ENCODE data around the gene GRM4.
"Not testable (repeated sequence)": the region's sequence is repeated elsewhere in the genome, so short reads cannot be mapped to it uniquely, and the experiment has no call there.

Gene GRM4

DNA sequence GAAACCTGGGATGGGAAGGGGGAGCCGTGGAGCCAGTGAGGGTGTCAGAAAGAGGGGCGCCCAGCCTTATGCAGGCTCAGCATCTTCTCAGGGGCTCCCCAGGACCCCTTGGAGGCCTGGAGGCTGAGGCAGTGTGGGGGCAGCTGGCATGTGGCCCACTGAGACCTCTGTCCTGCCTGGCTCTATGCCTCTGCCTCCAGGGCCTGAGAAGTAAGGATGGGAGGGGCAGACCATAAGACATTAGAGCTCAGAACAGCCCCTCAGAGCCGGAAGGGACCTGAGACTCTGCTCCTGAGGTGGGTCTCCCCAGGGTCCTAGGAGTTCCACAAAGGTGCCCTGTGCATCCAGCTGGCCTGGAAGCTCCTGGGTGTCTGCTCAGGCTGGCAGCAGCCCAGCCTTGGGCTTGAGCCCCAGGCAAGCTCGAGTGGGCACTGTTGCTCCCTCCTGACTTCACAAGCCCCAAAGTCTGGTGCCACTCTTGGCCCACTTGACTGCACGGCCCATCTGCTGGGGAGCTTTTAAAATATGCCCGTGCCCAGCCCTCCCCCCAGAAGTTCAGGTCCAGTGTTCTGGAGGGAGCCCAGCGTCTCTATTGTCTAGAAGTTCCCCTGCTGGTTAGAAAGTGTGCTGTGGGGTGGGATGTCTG lies 126.8 kb downstream of the GRM4 start:
- DNase-seq: no peak

- no peak for DNase-seq
Observed at GRCh38 chr6:34018026-34018425, 127.9 kb downstream of the GRM4 start.

GRCh38 chr6:34017106-34017805 lies 128.6 kb downstream of the GRM4 start:
- DNase-seq: no peak

DNA sequence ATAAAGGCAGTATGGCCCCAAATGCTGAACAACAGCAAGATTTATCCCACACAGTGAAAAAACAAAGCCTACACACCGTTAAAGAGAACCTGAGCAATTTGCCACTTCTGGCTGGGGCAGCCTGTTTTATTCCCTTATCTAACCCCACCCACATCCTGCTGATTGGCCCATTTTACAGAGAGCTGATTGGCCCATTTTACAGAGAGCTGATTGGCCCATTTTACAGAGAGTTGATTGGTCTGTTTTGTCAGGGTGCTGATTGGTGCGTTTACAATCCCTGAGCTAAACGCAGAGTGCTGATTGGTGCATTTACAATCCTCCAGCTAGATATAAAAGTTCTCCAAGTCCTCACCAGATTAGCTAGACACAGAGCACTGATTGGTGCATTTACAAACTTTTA lies 129.3 kb downstream of the GRM4 start:
- DNase-seq: not testable (repeated sequence)

DNA sequence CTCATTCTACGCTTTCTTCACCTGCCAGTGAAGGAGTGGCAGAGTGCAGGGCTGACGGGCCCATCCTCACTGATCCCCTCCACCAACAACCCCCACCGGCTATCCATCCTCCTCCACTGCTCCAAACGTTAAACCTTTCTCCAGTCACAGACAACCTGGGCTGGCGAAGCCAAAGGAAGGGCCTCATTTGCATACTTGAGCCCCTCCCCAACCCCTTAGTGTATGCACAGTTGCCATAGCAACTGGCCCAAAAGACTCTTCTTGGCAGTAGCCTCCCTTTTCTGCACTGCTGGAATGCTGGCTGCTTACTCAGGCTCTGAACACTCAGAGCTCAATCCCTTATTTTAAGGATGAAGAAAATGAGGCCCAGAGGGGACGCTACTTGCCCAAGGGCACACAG lies 130.3 kb downstream of the GRM4 start:
- DNase-seq: no peak

DNA sequence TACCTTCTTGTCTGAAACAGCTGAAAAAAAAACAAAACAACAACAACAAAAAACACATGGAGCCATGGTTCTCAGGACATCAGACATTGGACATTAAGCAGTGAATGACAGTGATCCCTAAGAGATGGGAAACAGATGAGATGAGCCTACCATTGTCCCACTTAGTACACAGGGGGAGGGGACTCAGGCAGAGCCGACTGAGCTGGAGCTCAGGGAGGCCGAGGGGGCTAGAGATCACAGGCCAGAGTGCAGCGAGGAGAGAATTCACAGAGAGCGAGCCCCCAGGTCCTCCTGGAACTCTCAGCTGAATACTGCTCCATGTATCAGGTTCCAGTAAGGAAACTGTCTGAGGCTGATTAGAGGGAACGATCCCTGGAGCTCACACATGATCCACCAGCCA lies 134.6 kb downstream of the GRM4 start:
- DNase-seq: no peak

GRCh38 chr6:34005901-34006531 lies 139.9 kb downstream of the GRM4 start:
- no peak for DNase-seq

GRCh38 chr6:34004706-34005105 lies 141.2 kb downstream of the GRM4 start:
- DNase-seq: no peak

- DNase-seq: no peak
Observed at GRCh38 chr6:34003962-34004361, 141.9 kb downstream of the GRM4 start.

GRCh38 chr6:34001706-34002621 lies 143.9 kb downstream of the GRM4 start:
- DNase-seq: no peak

DNA sequence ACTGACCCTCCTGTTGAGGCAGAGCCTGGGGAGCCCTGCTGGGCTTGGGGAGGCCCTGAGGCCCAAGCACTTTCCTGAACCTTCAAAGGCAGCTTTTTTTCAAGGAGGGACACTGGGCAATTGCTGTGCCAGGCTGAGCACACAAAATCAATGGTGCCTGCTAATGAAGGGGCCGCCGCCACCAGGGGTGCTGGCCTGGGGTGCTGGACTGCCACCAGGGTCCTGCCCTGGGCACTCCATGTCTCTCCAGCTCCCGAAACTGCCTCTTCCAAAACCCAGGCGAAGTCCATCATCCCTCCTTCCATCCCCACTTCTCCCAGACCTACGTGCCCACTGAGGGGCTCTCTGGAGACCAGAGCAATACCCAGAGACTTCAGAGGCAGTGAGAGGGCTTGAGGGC lies 145.6 kb downstream of the GRM4 start:
- DNase-seq: no peak

GRCh38 chr6:33999567-33999966 lies 146.3 kb downstream of the GRM4 start:
- no peak for DNase-seq

DNA sequence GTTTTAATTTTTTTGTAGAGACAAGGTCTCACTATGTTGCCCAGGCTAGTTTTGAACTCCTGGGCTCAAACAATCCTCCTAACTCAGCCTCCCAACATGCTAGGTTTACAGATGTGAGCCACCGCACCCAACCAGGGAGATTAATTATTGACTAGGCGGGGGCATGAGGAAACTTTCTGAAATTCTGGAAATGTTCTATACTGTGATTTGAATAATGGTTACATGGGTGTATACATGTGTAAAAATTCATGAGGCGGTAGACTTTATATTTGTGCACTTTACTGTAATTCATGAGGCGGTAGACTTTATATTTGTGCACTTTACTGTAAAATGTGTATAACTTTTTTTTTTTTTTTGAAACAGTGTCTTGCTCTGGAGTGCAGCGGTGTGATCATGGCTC lies 147.2 kb downstream of the GRM4 start:
- DNase-seq: no peak

DNA sequence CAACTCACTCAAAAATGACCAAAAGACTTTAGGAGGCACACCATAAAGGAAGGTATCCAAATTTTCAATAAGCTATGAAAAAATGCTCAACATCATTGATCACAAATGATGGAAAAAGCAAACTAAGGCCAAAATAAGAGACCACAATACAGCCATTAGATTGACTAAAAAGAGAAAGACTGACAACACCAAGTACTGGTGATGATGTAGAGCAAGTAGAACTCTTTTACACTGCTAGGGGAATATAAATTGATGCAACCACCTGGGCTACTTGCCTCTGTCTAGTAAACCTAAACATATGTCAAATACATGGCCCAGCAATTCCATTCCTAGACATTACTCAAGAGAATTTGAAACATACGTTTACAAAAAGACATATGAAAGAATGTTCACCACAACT lies 148.6 kb downstream of the GRM4 start:
- no peak for DNase-seq

DNA sequence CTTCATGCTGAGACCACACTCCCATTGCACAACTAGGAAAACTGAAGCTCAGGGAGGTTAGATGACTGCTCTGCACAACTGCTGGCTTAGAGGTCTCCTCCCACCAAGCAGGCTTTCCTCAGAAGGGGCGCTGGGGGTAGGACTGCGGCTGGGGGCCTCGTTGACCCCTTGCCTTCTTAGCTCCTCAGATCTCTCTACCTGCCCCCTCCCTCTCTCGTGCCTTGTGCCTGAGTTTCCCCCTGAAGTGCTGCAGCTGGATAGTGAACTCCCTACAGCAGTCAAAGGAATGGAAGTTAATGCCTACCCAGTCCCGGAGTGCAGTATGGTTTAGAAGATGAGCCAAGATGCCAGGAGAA lies 149.8 kb downstream of the GRM4 start:
- no peak for DNase-seq

DNA sequence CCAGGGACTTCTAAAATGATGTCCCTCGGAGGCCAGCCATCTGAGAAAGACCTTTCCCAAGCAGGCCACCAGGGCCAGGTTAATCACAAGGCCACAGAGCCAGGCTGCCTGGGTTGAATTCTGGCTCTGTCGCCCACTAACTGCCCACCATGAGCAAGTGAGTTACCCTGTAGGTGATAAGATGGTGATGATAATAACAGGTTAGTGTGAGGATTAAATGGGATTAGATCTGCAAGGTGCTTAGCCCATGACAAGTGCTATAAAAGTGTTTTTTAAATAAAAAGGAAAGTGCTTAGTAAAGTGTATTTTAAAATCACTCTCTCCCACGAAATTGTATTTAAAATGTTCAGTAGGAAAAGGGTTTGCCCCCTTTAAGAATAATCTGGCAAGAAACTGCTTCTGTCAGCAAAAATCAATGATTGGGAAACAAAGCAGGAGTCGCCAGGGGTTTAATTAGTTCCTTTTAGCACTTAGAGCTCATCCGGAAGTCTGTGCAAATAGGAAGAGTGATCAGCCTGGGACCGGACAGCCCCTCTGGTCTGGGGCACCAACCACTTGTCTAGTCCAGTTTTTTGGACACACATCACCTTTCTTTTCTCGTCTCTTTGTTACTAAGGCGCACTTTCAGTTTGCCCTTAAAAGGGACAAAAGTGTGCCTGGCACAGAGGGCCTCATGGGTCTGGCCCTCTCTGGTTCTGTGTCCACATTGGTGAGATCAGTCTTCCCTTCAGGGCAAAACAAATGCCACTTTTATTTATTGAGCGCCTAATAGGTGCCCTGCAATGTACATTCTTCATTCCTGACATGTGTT lies 150.4 kb downstream of the GRM4 start:
- no peak for DNase-seq

DNA sequence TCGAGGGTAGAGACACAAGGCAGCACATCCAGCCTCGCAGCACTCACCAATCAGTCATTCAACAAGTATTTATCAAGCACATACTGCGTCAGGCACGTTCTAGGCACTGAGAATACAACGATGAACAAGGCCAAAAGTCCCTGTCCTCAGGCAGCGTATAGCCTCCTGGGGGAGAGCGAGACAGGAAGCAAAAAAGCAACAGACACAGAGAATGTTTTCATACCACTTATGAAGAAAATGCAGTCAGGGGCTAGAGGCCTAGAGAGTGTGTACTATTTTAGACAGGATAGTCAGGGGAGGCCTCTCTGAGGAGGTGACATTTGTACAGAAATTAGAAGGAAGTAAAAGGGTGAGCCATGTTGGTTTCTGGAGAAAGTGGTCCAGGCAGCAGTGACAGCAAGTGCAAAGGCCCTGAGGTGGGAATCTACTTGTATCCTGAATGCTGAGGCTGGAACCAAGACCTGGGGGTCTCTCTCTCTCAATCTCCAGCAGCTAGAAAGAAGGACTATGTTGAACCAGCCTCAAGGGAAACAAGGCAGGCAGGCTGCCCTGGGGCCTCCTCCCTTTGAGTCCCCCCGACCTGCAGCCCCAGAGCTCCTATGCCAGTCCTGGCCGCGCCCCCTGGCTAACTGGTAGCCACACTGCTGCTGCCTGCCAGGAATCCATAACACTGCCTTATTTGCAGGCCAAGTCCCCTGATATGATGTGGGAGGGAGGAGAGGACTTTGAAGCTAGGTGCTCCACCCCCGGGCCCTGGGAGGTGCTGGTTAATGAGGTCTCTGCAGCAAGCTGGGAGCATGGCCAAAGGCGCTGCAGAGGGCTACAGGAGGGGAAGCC lies 151.2 kb downstream of the GRM4 start:
- no peak for DNase-seq

- no peak for DNase-seq
Observed at GRCh38 chr6:33993653-33994471, 152.0 kb downstream of the GRM4 start.

DNA sequence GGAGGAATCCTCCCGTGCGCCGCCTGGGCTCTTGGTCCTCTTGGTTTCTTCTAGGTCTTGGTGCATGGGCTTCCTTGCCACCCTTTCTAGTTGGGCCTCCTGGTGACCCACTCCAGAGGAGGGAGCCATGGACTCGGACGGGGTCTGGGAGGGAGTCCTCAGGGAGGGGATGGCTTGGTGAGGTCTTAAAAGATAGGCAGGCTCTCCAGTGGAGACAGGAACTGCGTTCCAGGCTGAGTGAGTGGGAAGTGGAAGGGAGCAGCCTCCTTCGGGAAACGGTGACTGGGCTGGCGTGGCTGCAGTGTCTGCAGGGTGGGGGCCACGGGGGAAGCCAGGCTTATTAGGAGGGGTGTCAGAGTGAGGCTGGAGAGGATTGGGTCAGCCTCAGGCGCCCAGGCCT lies 152.8 kb downstream of the GRM4 start:
- no peak for DNase-seq

DNA sequence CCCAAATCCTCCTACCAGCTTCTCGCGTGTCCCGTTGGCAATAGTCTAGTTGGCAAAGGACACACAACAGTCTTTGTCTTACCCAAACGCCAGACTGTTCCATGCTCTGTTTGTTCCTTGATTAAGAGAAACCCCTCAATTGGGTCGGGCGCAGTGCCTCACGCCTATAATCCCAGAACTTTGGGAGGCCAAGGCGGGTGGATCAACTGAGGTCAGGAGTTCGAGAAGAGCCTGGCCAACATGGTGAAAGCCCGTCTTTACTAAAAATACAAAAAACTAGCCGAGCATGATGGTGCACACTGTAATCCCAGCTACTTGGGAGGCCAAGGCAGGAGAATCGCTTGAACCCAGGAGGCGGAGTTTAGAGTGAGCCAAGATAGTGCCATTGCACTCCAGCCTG lies 153.7 kb downstream of the GRM4 start:
- no peak for DNase-seq

GRCh38 chr6:33991610-33992009 lies 154.3 kb downstream of the GRM4 start:
- DNase-seq: no peak

Measured in hematopoietic multipotent progenitor cell treated with erythropoietin and hydrocortisone succinate and interleukin-3 and kit ligand, for 8 days (in vitro differentiated cells).